NCI-H82 (cell line): ENCODE results near the gene CBLN3.

ENCODE experiments used
- DNase-seq: peaks from one replicate; lab custom pipeline; 2025; lab: John Stamatoyannopoulos, UW

The CBLN3 gene

DNA sequence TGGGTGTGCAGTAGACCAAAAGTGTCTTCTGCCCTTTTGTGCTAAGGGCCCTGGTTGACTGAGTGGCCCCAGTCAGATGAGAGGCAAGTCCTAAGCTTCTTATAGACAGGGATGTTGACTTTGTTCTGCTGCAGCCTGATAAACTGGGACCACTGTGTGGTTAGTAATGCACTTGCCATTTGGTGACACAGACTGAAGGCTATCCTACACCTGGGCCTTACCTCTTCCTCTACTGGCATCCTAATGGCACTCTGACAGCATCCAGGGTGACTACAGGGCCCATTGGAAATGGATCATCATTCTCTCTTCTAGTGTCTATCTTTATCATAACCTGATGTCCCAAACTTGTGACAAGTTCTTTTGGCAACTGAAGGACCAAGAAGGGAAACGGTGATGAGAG lies 9.8 kb upstream of the CBLN3 start:
- DNase-seq, result no peak

GRCh38 chr14:24438223-24439097 lies 9.0 kb upstream of the CBLN3 start:
- DNase-seq, result no peak

DNA sequence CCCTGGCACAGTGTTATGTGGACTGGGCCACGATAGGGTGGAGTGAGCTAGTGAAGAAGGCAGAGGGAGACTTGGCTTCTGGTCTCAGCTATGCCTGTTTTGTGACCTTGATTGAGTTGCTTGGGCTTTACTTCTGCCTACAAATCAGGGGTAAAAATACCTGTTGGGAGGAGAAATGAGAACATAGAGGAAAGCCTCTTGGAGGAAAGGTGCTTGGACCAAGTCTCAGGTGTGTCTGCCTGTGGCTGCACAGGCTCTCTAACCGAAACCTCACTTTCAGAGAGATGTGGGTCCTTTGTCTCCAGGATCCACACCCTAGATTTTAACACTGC lies 8.2 kb upstream of the CBLN3 start:
- no peak for DNase-seq

GRCh38 chr14:24437020-24437735 lies 7.7 kb upstream of the CBLN3 start:
- peak; percentile 85 for DNase-seq

- peak; percentile 70 for DNase-seq
Observed at GRCh38 chr14:24436355-24437019, 7.0 kb upstream of the CBLN3 start.

GRCh38 chr14:24435998-24436354 lies 6.5 kb upstream of the CBLN3 start:
- DNase-seq, result no peak

- no peak for DNase-seq
Observed at GRCh38 chr14:24435192-24435810, 5.8 kb upstream of the CBLN3 start.

GRCh38 chr14:24434676-24435075 lies 5.2 kb upstream of the CBLN3 start:
- no peak for DNase-seq

DNA sequence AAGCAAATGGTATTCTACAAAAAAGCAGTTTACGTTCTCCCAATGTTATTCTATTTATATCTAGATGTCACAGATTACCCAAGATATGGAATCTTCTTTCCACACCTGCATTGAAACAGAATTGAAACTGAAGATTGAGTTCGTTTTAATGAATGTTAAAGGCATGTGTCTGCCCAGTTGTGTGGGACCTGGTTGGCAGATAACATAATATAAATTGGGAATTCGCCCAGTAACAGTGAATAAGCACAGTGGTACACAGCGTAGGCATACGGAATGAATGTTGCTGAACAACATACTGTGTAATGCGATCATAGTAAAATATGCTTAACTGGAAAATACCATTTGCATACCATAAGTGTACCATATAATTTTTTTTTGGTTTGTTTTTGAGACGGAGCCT lies 4.6 kb upstream of the CBLN3 start:
- no peak for DNase-seq

- DNase-seq, result no peak
Observed at GRCh38 chr14:24432259-24433131, 3.0 kb upstream of the CBLN3 start.

DNA sequence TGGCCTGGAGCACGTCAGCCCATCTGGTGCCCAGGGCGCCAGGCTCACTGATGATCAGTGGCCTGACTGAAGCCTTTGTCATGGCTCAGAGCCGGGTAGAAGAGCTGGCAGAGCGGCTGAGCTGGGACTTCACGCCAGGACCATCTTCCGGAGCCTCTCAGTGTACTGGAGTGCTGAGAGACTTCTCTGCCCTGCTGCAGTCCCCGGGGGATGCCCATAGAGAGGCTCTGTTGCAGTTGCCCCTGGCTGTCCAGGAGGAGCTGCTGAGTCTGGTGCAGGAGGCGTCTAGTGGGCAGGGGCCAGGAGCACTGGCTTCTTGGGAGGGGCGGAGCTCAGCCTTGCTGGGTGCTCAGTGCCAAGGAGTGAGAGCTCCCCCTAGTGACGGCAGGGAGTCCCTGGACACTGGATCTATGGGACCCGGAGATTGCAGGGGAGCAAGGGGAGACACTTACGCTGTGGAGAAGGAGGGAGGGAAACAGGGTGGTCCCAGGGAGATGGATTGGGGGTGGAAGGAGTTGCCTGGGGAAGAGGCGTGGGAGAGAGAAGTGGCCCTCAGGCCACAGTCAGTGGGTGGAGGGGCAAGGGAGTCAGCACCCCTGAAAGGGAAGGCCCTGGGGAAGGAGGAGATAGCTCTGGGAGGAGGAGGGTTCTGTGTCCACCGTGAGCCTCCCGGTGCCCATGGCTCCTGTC lies 2.2 kb upstream of the CBLN3 start:
- peak; percentile 94 for DNase-seq

DNA sequence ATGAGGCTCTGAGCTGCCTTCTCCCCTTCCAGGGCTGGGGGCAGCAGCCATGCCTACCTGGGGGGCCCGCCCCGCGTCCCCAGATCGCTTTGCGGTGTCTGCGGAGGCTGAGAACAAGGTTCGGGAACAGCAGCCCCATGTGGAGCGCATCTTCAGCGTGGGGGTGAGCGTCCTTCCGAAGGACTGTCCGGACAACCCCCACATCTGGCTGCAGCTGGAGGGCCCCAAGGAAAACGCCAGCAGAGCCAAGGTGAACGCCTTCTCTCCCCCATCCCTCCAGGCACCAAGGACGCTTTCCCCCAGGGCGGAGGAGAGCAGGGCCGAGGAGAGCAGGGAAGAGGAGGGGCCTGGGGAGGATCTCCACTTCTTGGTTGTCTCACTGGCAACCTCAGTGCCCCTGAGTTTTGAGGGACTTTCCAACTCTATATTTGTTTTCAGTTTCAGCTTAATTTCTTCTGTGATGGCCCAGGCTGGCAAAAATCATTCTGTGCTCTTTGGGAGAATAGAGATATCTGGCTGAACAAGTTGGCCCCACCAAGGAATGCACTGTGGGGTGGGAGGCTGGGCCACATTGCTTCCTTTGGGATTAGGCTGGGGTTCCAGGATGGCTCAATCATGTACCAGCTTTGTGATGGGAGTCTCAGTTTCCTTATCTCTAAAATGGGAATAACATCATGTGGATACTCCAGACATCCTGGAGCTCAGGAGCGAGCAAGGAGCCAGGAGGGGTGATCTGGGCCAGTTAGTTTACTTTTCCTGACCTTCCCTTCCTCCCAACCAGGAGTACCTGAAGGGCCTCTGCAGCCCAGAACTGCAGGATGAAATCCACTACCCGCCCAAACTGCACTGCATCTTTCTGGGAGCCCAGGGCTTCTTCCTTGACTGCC lies 1.5 kb upstream of the CBLN3 start:
- no peak for DNase-seq

DNA sequence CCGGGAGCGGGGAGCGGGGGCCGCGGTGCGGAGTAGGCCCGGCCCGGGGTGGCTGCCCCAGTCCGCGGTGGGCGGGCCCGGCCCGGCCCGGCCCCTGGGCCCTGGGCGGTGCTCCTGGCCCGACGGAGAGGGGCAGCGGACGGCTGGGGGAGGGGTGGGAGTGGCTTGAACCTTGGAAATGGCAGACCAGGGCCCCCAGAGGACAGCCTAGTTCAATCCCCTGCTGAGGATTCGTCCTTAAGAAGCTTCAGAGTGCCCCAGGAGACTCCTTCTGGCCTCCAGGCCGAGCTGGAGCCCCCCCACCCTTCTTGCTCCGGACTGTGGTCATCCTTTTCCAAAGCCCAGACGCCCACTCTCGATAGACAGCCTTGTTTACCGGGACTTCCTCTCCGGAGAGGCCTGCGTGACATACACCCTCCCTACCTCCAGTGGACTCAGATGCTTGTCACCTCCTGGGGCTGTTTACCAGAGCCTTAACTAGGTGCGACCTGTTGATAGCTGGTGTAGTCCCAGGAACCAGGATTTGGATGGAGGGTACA lies 744 bp upstream of the CBLN3 start:
- peak; percentile 70 for DNase-seq

DNA sequence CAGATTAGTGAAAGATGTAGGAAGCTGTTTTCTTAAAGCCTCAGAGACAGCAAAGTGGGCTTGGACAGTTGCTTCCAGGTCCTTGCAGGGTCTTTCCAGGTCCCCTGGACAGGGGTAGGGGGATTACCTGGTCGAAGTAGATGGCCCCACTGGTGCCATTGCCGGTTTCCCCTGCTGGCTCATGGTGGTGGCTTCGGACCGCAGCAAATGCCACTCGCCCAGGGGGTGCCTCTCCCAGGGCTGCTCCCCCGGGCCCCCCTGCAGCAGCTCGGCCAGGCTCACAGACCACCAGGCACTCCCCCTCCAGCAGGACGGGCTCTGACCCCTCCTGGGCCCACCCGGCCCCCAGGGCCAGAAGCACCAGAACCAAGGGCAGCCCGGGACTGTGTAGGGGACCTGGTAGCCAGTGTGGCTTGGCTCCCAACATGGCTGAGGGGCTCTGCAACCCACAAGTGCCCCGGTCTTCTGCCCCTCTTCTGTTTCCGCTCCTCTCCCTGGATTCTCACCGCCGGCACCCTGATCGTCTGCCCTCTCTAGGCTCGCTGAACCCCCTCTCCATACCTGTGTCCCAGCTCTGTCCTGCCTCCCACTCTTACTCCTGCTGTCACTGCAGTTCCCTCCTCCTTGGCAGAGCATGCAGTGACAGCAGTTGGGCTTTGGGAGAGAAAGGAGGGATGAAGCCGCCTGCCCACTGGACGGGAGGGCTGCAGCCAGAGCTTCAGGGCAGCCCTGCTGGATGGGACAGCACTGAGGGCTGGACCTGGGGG lies 657 bp downstream of the CBLN3 start:
- DNase-seq, result no peak

DNA sequence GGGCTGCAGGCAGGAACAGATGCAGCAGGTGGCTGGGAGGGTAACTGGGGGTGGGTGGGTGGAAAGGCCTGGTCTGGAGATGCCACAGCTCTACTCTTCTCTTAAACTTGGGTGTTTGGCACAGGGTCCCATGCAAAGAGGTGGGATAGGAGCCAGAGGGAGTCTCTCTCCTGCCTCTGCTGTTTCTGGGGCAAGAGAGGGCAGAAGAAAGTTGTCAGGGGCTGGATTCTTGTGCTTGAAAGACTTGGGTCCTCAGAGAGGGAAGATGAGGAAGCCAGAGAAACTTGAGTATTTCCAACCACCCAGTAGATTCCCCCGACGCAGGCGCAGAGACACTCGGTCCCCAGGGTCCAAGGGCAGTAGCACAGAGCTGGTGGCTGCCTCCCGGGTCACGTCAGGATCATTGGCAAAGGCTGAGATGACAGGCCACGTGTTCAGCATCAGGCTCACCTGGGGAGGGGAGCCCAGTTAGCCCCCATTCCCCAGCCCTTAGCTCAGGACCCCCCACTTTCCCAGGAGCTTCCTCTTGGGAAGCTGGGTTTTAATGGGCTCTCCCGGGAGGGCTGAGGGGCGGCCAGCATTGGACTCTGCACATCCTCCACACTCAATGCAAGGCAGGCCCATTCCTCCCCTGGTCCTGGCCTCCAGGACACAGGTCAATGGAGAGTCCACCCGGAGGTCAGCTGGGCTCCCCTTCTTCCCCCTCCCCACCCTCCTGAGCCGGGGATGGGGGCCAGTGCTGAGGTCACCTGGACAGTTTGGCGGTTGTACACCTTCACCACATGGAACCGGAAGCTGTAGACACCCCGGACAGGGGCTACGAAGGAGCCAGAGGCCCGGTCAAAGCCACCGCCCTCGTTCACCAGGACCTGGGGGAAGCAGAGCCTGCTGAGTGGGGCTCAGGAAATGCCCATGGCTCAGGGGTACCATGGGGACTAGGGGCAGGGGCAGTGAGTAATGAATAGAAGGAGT lies 1.6 kb downstream of the CBLN3 start:
- DNase-seq, result no peak

DNA sequence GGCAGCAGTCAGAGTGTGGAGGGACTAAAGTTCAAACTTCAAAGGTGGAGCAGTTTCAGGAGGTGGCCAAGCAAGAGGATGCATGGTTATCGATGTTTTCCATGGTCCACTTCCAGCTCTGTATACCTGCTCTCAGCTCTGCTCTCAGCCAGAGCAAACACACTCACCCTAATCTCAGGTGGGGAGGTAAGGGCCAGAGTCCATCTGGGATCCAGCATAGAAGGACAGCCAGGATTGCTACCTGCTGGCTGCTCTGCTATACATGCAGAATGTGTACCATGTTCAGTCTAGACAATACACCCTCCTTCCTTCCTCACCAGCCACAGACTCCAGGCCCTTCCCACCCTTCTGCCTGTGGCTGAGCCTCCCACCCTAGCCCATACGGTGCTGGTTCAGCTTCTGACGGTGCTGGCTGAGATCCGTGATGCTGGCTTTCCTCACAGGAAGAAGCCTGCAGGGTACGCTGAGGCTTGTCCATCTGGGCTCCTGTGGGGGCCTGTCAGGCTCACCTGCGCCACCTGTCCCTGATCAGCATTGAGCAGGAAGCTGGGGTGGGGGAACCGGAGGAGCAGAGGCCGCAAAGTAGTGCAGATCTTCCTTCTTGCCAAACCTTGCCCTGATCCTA lies 2.4 kb downstream of the CBLN3 start:
- no peak for DNase-seq
